ENCODE measurements around the gene YIF1A.
A peak's percentile ranks its signal among the peaks of the same experiment; 100 is the strongest.

DNA sequence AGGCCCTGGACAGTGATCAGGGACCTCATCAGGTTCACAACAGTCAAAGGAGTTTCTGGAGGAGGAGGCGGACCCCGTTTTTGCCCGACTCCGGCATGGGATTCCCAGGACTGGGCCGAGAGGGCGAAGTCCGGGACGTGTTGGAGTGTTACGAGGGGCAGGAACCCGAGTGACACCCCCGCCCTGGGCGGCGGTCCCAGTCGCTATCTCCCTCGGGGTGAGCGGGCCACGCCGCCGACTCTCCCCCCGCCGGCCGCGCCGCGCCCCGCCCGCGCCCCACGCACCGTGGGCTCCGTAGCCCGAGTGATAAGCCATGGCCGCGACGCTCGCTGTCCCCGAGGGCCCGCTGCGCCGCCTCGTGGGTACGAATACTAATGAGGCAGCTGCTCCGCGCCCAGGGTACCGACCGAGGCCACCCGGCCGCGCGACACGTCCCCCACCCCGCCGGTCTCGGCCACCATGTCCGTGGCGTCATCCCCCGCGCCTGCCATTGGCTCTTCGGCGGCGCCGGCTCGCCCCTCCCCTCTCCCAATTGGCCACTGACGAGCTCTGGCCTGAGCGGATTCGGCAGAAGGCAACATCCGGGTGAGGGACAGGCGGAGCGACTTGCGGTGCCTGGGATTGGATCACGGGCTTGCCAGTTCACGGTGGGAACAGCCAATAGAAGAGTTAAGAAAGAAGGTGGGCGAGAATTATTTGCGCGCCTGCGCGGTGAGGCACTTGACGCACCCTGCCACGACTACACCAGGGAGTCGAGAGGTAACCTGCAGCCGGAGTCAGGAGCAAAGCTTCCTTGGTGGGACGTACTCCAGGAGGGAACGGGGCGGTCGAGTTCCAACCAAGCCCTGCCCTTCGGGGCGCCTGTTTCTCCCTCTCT is at the start of gene YIF1A:
- TF ChIP-seq, protein P1, sequence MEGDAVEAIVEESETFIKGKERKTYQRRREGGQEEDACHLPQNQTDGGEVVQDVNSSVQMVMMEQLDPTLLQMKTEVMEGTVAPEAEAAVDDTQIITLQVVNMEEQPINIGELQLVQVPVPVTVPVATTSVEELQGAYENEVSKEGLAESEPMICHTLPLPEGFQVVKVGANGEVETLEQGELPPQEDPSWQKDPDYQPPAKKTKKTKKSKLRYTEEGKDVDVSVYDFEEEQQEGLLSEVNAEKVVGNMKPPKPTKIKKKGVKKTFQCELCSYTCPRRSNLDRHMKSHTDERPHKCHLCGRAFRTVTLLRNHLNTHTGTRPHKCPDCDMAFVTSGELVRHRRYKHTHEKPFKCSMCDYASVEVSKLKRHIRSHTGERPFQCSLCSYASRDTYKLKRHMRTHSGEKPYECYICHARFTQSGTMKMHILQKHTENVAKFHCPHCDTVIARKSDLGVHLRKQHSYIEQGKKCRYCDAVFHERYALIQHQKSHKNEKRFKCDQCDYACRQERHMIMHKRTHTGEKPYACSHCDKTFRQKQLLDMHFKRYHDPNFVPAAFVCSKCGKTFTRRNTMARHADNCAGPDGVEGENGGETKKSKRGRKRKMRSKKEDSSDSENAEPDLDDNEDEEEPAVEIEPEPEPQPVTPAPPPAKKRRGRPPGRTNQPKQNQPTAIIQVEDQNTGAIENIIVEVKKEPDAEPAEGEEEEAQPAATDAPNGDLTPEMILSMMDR (IDR thresholded peaks at IDR 0.05), result peak; percentile 15
- TF ChIP-seq EZH2phosphoT487 (IDR thresholded peaks at IDR 0.05), result no peak
